Trophoblast cell (in vitro differentiated cells and primary cell): Measurements from ENCODE around the gene PHC3.
"Not testable (repeated sequence)": the region's sequence is repeated elsewhere in the genome, so short reads cannot be mapped to it uniquely, and the experiment has no call there.

ENCODE experiments used
- DNase-seq, 2 donors: peaks; one replicate each; pipeline ENCODE4 v3.0.0-alpha.2; 2016
- H2AFZ ChIP-seq: 2 replicates; pipeline ENCODE4 v1.6.1; 2013; ENCODE audit warnings: low read length, moderate library complexity, mild to moderate bottlenecking; ENCODE audit not compliant: insufficient read depth, poor library complexity
- H2AK5ac ChIP-seq: 2 replicates; pipeline ENCODE4 v1.6.1; 2013; ENCODE audit warnings: mild to moderate bottlenecking, low read length
- H2BK120ac ChIP-seq: 2 replicates; pipeline ENCODE4 v1.6.1; 2013; ENCODE audit warnings: low read length, mild to moderate bottlenecking, moderate library complexity; ENCODE audit not compliant: insufficient read depth, poor library complexity
- H2BK12ac ChIP-seq: 2 replicates; pipeline ENCODE4 v1.6.1; 2013; ENCODE audit warnings: mild to moderate bottlenecking, low read length, moderate library complexity
- H2BK5ac ChIP-seq: 2 replicates; pipeline ENCODE4 v1.6.1; 2013; ENCODE audit warnings: low read length, low read depth, moderate library complexity, mild to moderate bottlenecking; ENCODE audit not compliant: poor library complexity
- H3K14ac ChIP-seq: 2 replicates; pipeline ENCODE4 v1.6.1; 2013; ENCODE audit warnings: mild to moderate bottlenecking, low read length
- H3K18ac ChIP-seq: 2 replicates; pipeline ENCODE4 v1.6.1; 2013; ENCODE audit warnings: mild to moderate bottlenecking, low read length
- H3K23ac ChIP-seq: 2 replicates; pipeline ENCODE4 v1.6.1; 2013; ENCODE audit warnings: low read length
- H3K27ac ChIP-seq: 2 replicates; pipeline ENCODE4 v1.5.1; 2013; ENCODE audit warnings: low read depth, mild to moderate bottlenecking, inconsistent platforms, low read length, moderate library complexity
- H3K27me3 ChIP-seq: 2 replicates; pipeline ENCODE4 v1.6.1; 2013; ENCODE audit warnings: inconsistent platforms, mild to moderate bottlenecking, low read length, moderate library complexity; ENCODE audit not compliant: insufficient read depth
- H3K36me3 ChIP-seq, 2 experiments: 1 replicate in 1 of 2; 2 replicates in 1 of 2; pipeline ENCODE4 v1.6.1; 2013; ENCODE audit warnings: low read length in 2 of 2, mild to moderate bottlenecking in 2 of 2, moderate library complexity in 1 of 2; ENCODE audit not compliant: insufficient read depth in 2 of 2, control insufficient read depth in 1 of 2
- H3K4ac ChIP-seq: 2 replicates; pipeline ENCODE4 v1.6.1; 2013; ENCODE audit warnings: low read depth, mild to moderate bottlenecking, low read length, moderate library complexity
- H3K4me1 ChIP-seq, 2 experiments: 1 replicate in 1 of 2; 2 replicates in 1 of 2; pipeline ENCODE4 v1.6.1; 2013; ENCODE audit warnings: low read length in 2 of 2, mild to moderate bottlenecking in 2 of 2, moderate library complexity in 1 of 2; ENCODE audit not compliant: insufficient read depth in 2 of 2, control insufficient read depth in 1 of 2
- H3K4me2 ChIP-seq: 2 replicates; pipeline ENCODE4 v1.6.1; 2013; ENCODE audit warnings: inconsistent platforms, mild to moderate bottlenecking, low read length, moderate library complexity
- H3K4me3 ChIP-seq: 2 replicates; pipeline ENCODE4 v1.5.1; 2013; ENCODE audit warnings: mild to moderate bottlenecking, low read depth, low read length, inconsistent platforms
- H3K79me1 ChIP-seq: one replicate; pipeline ENCODE4 v1.6.1; 2013; ENCODE audit warnings: low read length
- H3K79me2 ChIP-seq: 2 replicates; pipeline ENCODE4 v1.6.1; 2013; ENCODE audit warnings: low read length, mild to moderate bottlenecking; ENCODE audit not compliant: control insufficient read depth, insufficient read depth, poor library complexity
- H3K9ac ChIP-seq: 2 replicates; pipeline ENCODE4 v1.6.1; 2013; ENCODE audit warnings: mild to moderate bottlenecking, low read length
- H3K9me3 ChIP-seq: 2 replicates; pipeline ENCODE4 v1.6.1; 2013; ENCODE audit warnings: low read depth, mild to moderate bottlenecking, control low read depth, inconsistent platforms, low read length; ENCODE audit not compliant: insufficient read depth
- H4K12ac ChIP-seq: 2 replicates; pipeline ENCODE4 v1.6.1; 2013; ENCODE audit warnings: low read depth, mild to moderate bottlenecking, low read length, moderate library complexity
- H4K8ac ChIP-seq: 2 replicates; pipeline ENCODE4 v1.6.1; 2013; ENCODE audit warnings: low read depth, mild to moderate bottlenecking, low read length, moderate library complexity
- H4K91ac ChIP-seq: one replicate; pipeline ENCODE4 v1.6.1; 2013; ENCODE audit warnings: low read depth, mild to moderate bottlenecking, low read length, moderate library complexity
- WGBS: extraction: QIAGEN DNeasy Blood & Tissue Kit; methylation state at CpG from one replicate; pipeline ENCODE4 v1.1.7; 2013; ENCODE audit warnings: missing lambda C conversion rate; ENCODE audit not compliant: insufficient read length, insufficient coverage; ENCODE audit errors: extremely low coverage; 5-methylcytosine and 5-hydroxymethylcytosine counted together

Gene PHC3

DNA sequence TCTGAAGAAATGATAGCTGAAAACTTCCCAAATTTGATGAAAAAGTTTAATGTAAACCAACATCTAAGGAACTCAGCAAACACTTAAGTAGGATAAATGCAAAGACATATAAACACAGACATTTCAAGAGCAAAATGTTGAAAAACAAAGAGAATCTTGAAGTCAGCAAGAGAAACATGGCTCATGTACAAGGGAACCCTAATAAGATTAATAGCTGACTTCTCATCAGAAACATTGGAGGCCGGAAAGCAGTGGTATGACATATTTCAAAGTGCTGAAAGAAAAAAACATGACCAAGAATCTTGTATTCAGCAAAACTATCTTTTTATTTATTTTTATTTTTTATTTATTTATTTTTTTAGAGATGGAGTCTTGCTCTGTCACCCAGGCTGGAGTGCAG, 30.1 kb upstream of the PHC3 start:
- no peak overlapping the region for H4K12ac ChIP-seq
- no peak overlapping the region for H2BK120ac ChIP-seq
- no peak overlapping the region for H3K27ac ChIP-seq
- no peak overlapping the region for H3K14ac ChIP-seq
- no peak overlapping the region for H3K23ac ChIP-seq
- H4K91ac ChIP-seq = no peak overlapping the region
- H3K9ac ChIP-seq = no peak overlapping the region
- no peak overlapping the region for H2AFZ ChIP-seq
- H2BK12ac ChIP-seq = no peak overlapping the region
- H3K36me3 ChIP-seq = no peaks in the 10 kb centered on the region
- no peak for DNase-seq
- H3K4me2 ChIP-seq = no peak overlapping the region
- H3K79me2 ChIP-seq = no peaks in the 10 kb centered on the region
- no CpG with 5 or more reads among the region's 1 CpG for WGBS
- H2AK5ac ChIP-seq = no peak overlapping the region
- no peak overlapping the region for H3K18ac ChIP-seq
- H2BK5ac ChIP-seq = no peak overlapping the region
- H4K8ac ChIP-seq = no peak overlapping the region
- H3K79me1 ChIP-seq = no peaks in the 10 kb centered on the region
- H3K4me1 ChIP-seq = no peaks in the 10 kb centered on the region
- no peak overlapping the region for H3K4ac ChIP-seq
- no peaks in the 10 kb centered on the region for H3K27me3 ChIP-seq
- no peak overlapping the region for H3K4me3 ChIP-seq
- no peaks in the 10 kb centered on the region for H3K9me3 ChIP-seq

DNA sequence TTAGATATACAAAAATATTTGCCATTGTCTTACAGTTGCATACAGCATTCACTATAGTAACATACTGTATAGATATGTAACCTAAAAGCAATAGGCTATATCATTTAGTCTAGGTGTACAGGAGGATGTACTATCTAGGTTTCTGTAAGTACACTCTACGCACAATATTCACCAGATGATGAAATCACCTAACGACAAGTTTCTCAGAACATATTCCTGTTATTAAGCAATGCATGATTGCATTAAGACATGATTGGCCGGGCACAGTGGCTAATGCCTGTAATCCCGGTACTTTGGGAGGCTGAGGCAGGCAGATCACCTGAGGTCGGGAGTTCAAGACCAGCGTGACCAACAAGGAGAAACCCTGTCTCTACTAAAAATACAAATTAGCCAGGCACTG, 26.2 kb upstream of the PHC3 start:
- no peak for DNase-seq
- Histone ChIP-seq H4K12ac (no peak overlapping the region), H2AFZ (no peak overlapping the region), H2BK120ac (no peak overlapping the region), H3K27ac (no peak overlapping the region), H3K9me3 (no peaks in the 10 kb centered on the region), H3K27me3 (no peaks in the 10 kb centered on the region), H3K4ac (no peak overlapping the region), H3K79me1 (no peaks in the 10 kb centered on the region), H2AK5ac (no peak overlapping the region), H3K18ac (no peak overlapping the region), H3K14ac (no peak overlapping the region), H3K36me3 (no peaks in the 10 kb centered on the region), H2BK5ac (no peak overlapping the region), H3K4me3 (no peak overlapping the region), H3K4me1 (no peaks in the 10 kb centered on the region), H3K23ac (no peak overlapping the region), H4K8ac (no peak overlapping the region), H3K79me2 (no peaks in the 10 kb centered on the region), H3K9ac (no peak overlapping the region), H3K4me2 (no peak overlapping the region), H2BK12ac (no peak overlapping the region), H4K91ac (no peak overlapping the region)
- no CpG with 5 or more reads among the region's 6 CpGs for WGBS

DNA sequence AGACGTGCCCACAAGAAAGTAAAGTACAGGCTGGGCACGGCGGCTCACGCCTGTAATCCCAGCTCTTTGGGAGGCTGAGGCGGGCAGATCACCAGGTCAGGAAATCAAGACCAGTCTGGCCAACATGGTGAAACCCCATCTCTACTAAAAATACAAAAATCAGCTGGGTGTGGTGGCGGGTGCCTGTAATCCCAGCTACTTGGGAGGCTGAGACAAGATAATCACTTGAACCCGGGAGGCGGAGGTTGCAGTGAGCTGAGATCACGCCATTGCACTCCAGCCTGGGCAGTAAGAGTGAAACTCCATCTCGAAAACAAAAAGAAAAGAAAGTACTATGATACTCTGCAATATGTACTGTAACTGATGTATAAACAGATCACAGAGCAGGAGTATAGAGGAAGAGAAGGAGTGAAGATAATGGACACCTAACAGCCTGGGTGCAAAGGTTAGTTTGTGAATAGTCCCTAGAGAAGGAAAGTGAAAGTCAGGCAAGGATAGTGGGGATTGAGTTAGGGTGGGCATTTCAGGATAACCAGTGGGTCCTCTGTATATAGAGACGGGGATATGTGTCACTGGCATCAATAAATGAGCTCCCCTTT, 24.7 kb upstream of the PHC3 start:
- not testable (repeated sequence) for H3K23ac ChIP-seq, H3K18ac ChIP-seq, H3K4me2 ChIP-seq, H3K14ac ChIP-seq, DNase-seq, H2AK5ac ChIP-seq, H2AFZ ChIP-seq, H4K91ac ChIP-seq, H3K36me3 ChIP-seq, H3K79me1 ChIP-seq, H4K12ac ChIP-seq, H2BK5ac ChIP-seq, H3K4ac ChIP-seq, H3K4me1 ChIP-seq, H3K79me2 ChIP-seq, H3K4me3 ChIP-seq, H4K8ac ChIP-seq, H3K9ac ChIP-seq, H3K9me3 ChIP-seq, H2BK120ac ChIP-seq, H3K27ac ChIP-seq, H3K27me3 ChIP-seq, H2BK12ac ChIP-seq
- no CpG with 5 or more reads among the region's 11 CpGs for WGBS

DNA sequence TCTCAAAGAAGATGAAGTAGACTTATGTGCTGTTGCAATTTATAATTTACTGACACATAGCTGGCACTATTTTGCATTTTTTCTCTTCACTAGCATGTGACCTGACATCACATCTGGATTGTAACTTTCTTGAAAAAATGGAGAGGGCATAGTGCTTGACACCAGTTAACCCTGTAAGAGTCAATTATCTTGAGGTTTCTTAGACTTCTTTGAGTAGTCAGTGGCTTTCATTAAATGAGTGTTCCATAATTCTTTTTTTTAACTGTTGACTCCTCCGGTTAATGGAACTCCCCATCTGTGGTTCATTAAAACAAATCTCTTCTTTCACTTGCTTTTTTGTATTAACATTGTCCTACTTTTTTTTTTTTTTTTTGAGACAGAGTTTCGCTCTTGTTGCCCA, 23.8 kb upstream of the PHC3 start:
- no peak overlapping the region for H2AK5ac ChIP-seq
- H3K4me1 ChIP-seq = no peaks in the 10 kb centered on the region
- H3K4ac ChIP-seq = no peak overlapping the region
- H3K14ac ChIP-seq = no peak overlapping the region
- DNase-seq = no peak
- no peak overlapping the region for H4K8ac ChIP-seq
- H3K9ac ChIP-seq = no peak overlapping the region
- H4K91ac ChIP-seq = no peak overlapping the region
- H3K36me3 ChIP-seq = no peaks in the 10 kb centered on the region
- no peaks in the 10 kb centered on the region for H3K27me3 ChIP-seq
- no peaks in the 10 kb centered on the region for H3K9me3 ChIP-seq
- no peaks in the 10 kb centered on the region for H3K79me2 ChIP-seq
- no peaks in the 10 kb centered on the region for H3K79me1 ChIP-seq
- no peak overlapping the region for H2BK12ac ChIP-seq
- no peak overlapping the region for H2BK5ac ChIP-seq
- no peak overlapping the region for H3K27ac ChIP-seq
- no peak overlapping the region for H3K4me2 ChIP-seq
- H4K12ac ChIP-seq = no peak overlapping the region
- no peak overlapping the region for H2AFZ ChIP-seq
- H3K23ac ChIP-seq = no peak overlapping the region
- H3K18ac ChIP-seq = no peak overlapping the region
- no peak overlapping the region for H2BK120ac ChIP-seq
- H3K4me3 ChIP-seq = no peak overlapping the region
- no CpG with 5 or more reads among the region's 2 CpGs for WGBS
